ENCODE measurements around the gene SATB2.

SATB2 gene

GRCh38 chr2:199342334-199342733, 115.4 kb downstream of the SATB2 start:
- DNase-seq = no peak
- H3K9me3 ChIP-seq (ENCODE audit: insufficient read depth, low read length, severe bottlenecking) = no peaks in the 10 kb centered on the region
- H3K4me1 ChIP-seq (ENCODE audit: insufficient read depth, low read length) = no peaks in the 10 kb centered on the region
- no peak overlapping the region for H3K4me3 ChIP-seq (ENCODE audit: low read depth in 1 of 2, low read length in 2 of 2)
- H3K27ac ChIP-seq (ENCODE audit: low read length) = no peak overlapping the region
- H3K27me3 ChIP-seq (ENCODE audit: insufficient read depth, low read length, poor library complexity) = no peaks in the 10 kb centered on the region
- H3K9ac ChIP-seq (ENCODE audit: low read depth, low read length) = no peak overlapping the region
- no peak for ATAC-seq (ENCODE audit: insufficient read depth, low read depth)
- no peaks in the 10 kb centered on the region for H3K79me2 ChIP-seq (ENCODE audit: insufficient read depth, low read length)
- no peaks in the 10 kb centered on the region for H3K36me3 ChIP-seq (ENCODE audit: insufficient read depth, low read length)
- no peak overlapping the region for H3K4me2 ChIP-seq (ENCODE audit: insufficient read depth, low read length)
- no peak overlapping the region for H2AFZ ChIP-seq (ENCODE audit: low read depth, low read length)
- no peaks in the 10 kb centered on the region for H4K20me1 ChIP-seq (ENCODE audit: insufficient read depth, low read length)
- no peak for TF ChIP-seq EZH2 (IDR thresholded peaks at IDR 0.05; ENCODE audit: borderline replicate concordance, low read depth, low read length, severe bottlenecking)
- TF ChIP-seq, protein P1, sequence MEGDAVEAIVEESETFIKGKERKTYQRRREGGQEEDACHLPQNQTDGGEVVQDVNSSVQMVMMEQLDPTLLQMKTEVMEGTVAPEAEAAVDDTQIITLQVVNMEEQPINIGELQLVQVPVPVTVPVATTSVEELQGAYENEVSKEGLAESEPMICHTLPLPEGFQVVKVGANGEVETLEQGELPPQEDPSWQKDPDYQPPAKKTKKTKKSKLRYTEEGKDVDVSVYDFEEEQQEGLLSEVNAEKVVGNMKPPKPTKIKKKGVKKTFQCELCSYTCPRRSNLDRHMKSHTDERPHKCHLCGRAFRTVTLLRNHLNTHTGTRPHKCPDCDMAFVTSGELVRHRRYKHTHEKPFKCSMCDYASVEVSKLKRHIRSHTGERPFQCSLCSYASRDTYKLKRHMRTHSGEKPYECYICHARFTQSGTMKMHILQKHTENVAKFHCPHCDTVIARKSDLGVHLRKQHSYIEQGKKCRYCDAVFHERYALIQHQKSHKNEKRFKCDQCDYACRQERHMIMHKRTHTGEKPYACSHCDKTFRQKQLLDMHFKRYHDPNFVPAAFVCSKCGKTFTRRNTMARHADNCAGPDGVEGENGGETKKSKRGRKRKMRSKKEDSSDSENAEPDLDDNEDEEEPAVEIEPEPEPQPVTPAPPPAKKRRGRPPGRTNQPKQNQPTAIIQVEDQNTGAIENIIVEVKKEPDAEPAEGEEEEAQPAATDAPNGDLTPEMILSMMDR (IDR thresholded peaks at IDR 0.05; ENCODE audit: borderline replicate concordance, extremely low read depth, low read length, poor library complexity, severe bottlenecking) = no peak

- H3K9ac ChIP-seq (ENCODE audit: low read depth, low read length) = no peak overlapping the region
- H3K36me3 ChIP-seq (ENCODE audit: insufficient read depth, low read length) = no peaks in the 10 kb centered on the region
- H3K27me3 ChIP-seq (ENCODE audit: insufficient read depth, low read length, poor library complexity) = no peaks in the 10 kb centered on the region
- no peak for DNase-seq
- H2AFZ ChIP-seq (ENCODE audit: low read depth, low read length) = no peak overlapping the region
- no peak for TF ChIP-seq EZH2 (IDR thresholded peaks at IDR 0.05; ENCODE audit: borderline replicate concordance, low read depth, low read length, severe bottlenecking)
- TF ChIP-seq, protein P1 (IDR thresholded peaks at IDR 0.05; ENCODE audit: borderline replicate concordance, extremely low read depth, low read length, poor library complexity, severe bottlenecking) = no peak
- H4K20me1 ChIP-seq (ENCODE audit: insufficient read depth, low read length) = no peaks in the 10 kb centered on the region
- H3K27ac ChIP-seq (ENCODE audit: low read length) = no peak overlapping the region
- H3K4me1 ChIP-seq (ENCODE audit: insufficient read depth, low read length) = no peaks in the 10 kb centered on the region
- ATAC-seq (ENCODE audit: insufficient read depth, low read depth) = no peak
- H3K79me2 ChIP-seq (ENCODE audit: insufficient read depth, low read length) = no peaks in the 10 kb centered on the region
- no peak overlapping the region for H3K4me3 ChIP-seq (ENCODE audit: low read depth in 1 of 2, low read length in 2 of 2)
- no peak overlapping the region for H3K4me2 ChIP-seq (ENCODE audit: insufficient read depth, low read length)
- no peaks in the 10 kb centered on the region for H3K9me3 ChIP-seq (ENCODE audit: insufficient read depth, low read length, severe bottlenecking)
Observed at GRCh38 chr2:199341123-199341522, 116.6 kb downstream of the SATB2 start.

- ATAC-seq (ENCODE audit: insufficient read depth, low read depth) (no peak), DNase-seq (no peak)
- Histone ChIP-seq H3K9ac (ENCODE audit: low read depth, low read length) (no peak overlapping the region), H3K4me1 (ENCODE audit: insufficient read depth, low read length) (no peaks in the 10 kb centered on the region), H3K27me3 (ENCODE audit: insufficient read depth, low read length, poor library complexity) (no peaks in the 10 kb centered on the region), H3K4me2 (ENCODE audit: insufficient read depth, low read length) (no peak overlapping the region), H3K9me3 (ENCODE audit: insufficient read depth, low read length, severe bottlenecking) (no peaks in the 10 kb centered on the region), H3K79me2 (ENCODE audit: insufficient read depth, low read length) (no peaks in the 10 kb centered on the region), H3K27ac (ENCODE audit: low read length) (no peak overlapping the region), H3K4me3 (ENCODE audit: low read depth in 1 of 2, low read length in 2 of 2) (no peak overlapping the region), H2AFZ (ENCODE audit: low read depth, low read length) (no peak overlapping the region), H3K36me3 (ENCODE audit: insufficient read depth, low read length) (no peaks in the 10 kb centered on the region), H4K20me1 (ENCODE audit: insufficient read depth, low read length) (no peaks in the 10 kb centered on the region)
- TF ChIP-seq EZH2 (IDR thresholded peaks at IDR 0.05; ENCODE audit: borderline replicate concordance, low read depth, low read length, severe bottlenecking) = no peak
- TF ChIP-seq, protein P1 (IDR thresholded peaks at IDR 0.05; ENCODE audit: borderline replicate concordance, extremely low read depth, low read length, poor library complexity, severe bottlenecking) = no peak
Observed at GRCh38 chr2:199339891-199340605, 117.7 kb downstream of the SATB2 start.
